ENCODE data around the gene STIP1.

DNA sequence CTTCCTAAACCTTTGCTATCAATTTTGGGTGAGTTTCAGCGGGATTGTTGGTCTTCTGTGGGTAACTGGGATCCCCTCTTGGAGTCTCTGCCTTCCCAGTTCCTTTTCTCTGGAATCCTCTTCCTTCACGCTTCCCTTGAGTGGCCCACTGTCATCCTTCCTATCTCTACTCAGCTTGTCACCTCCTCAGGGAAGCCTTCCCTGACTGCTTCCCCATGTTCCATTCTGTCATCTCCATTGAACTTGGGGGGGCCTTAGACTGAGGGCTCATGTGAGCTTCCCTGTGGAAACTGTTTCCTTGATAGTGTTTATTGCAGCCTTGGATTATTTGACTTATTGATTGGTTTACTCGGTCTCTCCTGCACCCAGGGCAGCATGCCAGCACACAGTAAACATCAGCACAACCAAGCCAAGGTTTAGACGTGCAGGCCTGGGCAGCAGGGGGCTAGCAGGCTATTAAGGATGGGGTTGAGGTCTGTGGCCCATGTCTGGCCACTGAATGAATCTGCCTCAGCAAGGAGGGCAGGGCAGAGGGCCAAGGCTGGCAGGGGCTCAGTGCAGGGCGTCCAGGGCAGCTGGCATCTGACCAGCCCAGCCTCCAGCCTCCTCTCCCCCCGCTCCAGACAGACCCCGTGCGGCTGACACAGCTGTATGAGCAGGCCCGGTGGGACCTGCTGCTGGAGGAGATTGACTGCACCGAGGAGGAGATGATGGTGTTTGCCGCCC lies 32.8 kb downstream of the STIP1 start:
- TF ChIP-seq, protein P1, sequence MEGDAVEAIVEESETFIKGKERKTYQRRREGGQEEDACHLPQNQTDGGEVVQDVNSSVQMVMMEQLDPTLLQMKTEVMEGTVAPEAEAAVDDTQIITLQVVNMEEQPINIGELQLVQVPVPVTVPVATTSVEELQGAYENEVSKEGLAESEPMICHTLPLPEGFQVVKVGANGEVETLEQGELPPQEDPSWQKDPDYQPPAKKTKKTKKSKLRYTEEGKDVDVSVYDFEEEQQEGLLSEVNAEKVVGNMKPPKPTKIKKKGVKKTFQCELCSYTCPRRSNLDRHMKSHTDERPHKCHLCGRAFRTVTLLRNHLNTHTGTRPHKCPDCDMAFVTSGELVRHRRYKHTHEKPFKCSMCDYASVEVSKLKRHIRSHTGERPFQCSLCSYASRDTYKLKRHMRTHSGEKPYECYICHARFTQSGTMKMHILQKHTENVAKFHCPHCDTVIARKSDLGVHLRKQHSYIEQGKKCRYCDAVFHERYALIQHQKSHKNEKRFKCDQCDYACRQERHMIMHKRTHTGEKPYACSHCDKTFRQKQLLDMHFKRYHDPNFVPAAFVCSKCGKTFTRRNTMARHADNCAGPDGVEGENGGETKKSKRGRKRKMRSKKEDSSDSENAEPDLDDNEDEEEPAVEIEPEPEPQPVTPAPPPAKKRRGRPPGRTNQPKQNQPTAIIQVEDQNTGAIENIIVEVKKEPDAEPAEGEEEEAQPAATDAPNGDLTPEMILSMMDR (conservative IDR thresholded peaks at IDR 0.05; ENCODE audit: low read depth, low read length), result no peak
- no peak for TF ChIP-seq EZH2 (IDR thresholded peaks at IDR 0.05; ENCODE audit: low read length, unreplicated experiment)
- no peak for TF ChIP-seq EZH2phosphoT487 (IDR thresholded peaks at IDR 0.05; ENCODE audit: borderline replicate concordance, low read length)
